ENCODE measurements around the gene SAV1. TPM values are rescaled to one million over a fixed set of nuclear protein-coding genes. Genes with fewer than 3 reads are reported as not detected.
"Not testable (repeated sequence)": the region's sequence is repeated elsewhere in the genome, so short reads cannot be mapped to it uniquely, and the experiment has no call there.

SAV1 gene
- 61.6 TPM for total RNA-seq

- intact Hi-C loops (cut with DNase I): no loop called here
- DNase-seq (ENCODE audit: low spot score) (peak; percentile 91), ATAC-seq (peak; percentile 86)
These were observed at the start of gene SAV1 for GRCh38 chr14:50667996-50668825. TSS of gene SAV1 (minus strand) at chr14:50668306. CDS start at chr14:50667967, 339 bp downstream.

GRCh38 chr14:50717811-50718210 lies 49.7 kb upstream of the SAV1 start:
- intact Hi-C loops (cut with DNase I): no loop called here
- no peak for DNase-seq (ENCODE audit: low spot score)
- ATAC-seq: no peak

- DNase-seq (ENCODE audit: low spot score) (no peak), ATAC-seq (peak; percentile 67)
- intact Hi-C loops (cut with DNase I): no loop called here
These were observed 46.5 kb upstream of the SAV1 start for GRCh38 chr14:50714450-50715073.

GRCh38 chr14:50711043-50711442 lies 42.9 kb upstream of the SAV1 start:
- no peak for DNase-seq (ENCODE audit: low spot score)
- no peak for ATAC-seq
- intact Hi-C loops (cut with DNase I): no loop called here

GRCh38 chr14:50705026-50705593 lies 37.0 kb upstream of the SAV1 start:
- ATAC-seq: no peak
- intact Hi-C loops (cut with DNase I): no loop called here

GRCh38 chr14:50704454-50705010 lies 36.4 kb upstream of the SAV1 start:
- intact Hi-C loops (cut with DNase I): no loop called here
- ATAC-seq (no peak), DNase-seq (ENCODE audit: low spot score) (no peak)

More at GRCh38 chr14:50705026-50705593, 37.0 kb upstream of the SAV1 start:
- DNase-seq (ENCODE audit: low spot score): no peak

GRCh38 chr14:50697659-50698290 lies 29.7 kb upstream of the SAV1 start:
- DNase-seq (ENCODE audit: low spot score) (no peak), ATAC-seq (no peak)
- intact Hi-C loops (cut with DNase I): no loop called here

- intact Hi-C loops (cut with DNase I); ATAC-seq; DNase-seq (ENCODE audit: low spot score): not testable (repeated sequence)
These were observed 26.2 kb upstream of the SAV1 start for GRCh38 chr14:50694260-50694659.

GRCh38 chr14:50688875-50689274 lies 20.8 kb upstream of the SAV1 start:
- ATAC-seq: no peak
- intact Hi-C loops (cut with DNase I): no loop called here

GRCh38 chr14:50679674-50680073 lies 11.6 kb upstream of the SAV1 start:
- no peak for ATAC-seq
- DNase-seq (ENCODE audit: low spot score): no peak
- intact Hi-C loops (cut with DNase I): no loop called here

More at GRCh38 chr14:50688875-50689274, 20.8 kb upstream of the SAV1 start:
- no peak for DNase-seq (ENCODE audit: low spot score)

- ATAC-seq (no peak), DNase-seq (ENCODE audit: low spot score) (no peak)
- intact Hi-C loops (cut with DNase I): no loop called here
These were observed 10.1 kb upstream of the SAV1 start for GRCh38 chr14:50678163-50678562.

GRCh38 chr14:50677527-50678063 lies 9.5 kb upstream of the SAV1 start:
- peak; percentile 66 for ATAC-seq
- no peak for DNase-seq (ENCODE audit: low spot score)
- intact Hi-C loops (cut with DNase I): no loop called here

GRCh38 chr14:50676814-50677516 lies 8.9 kb upstream of the SAV1 start:
- DNase-seq (ENCODE audit: low spot score): no peak
- intact Hi-C loops (cut with DNase I): no loop called here
- peak; percentile 32 for ATAC-seq

GRCh38 chr14:50675597-50675996 lies 7.5 kb upstream of the SAV1 start:
- ATAC-seq (no peak), DNase-seq (ENCODE audit: low spot score) (no peak)
- intact Hi-C loops (cut with DNase I): no loop called here

- ATAC-seq (no peak), DNase-seq (ENCODE audit: low spot score) (no peak)
- intact Hi-C loops (cut with DNase I): no loop called here
These were observed 2.8 kb upstream of the SAV1 start for GRCh38 chr14:50670866-50671256.

GRCh38 chr14:50670196-50670865 lies 2.2 kb upstream of the SAV1 start:
- intact Hi-C loops (cut with DNase I): no loop called here
- DNase-seq (ENCODE audit: low spot score): no peak
- ATAC-seq: peak; percentile 1

GRCh38 chr14:50669441-50669986 lies 1.4 kb upstream of the SAV1 start:
- DNase-seq (ENCODE audit: low spot score) (no peak), ATAC-seq (no peak)
- intact Hi-C loops (cut with DNase I): no loop called here

- DNase-seq (ENCODE audit: low spot score): no peak
- no peak for ATAC-seq
- intact Hi-C loops (cut with DNase I): no loop called here
These were observed 679 bp upstream of the SAV1 start for GRCh38 chr14:50668826-50669143.

Measured in sciatic nerve (tissue), 2 donors.